ENCODE results near the gene ACTN1.

The ACTN1 gene

DNA sequence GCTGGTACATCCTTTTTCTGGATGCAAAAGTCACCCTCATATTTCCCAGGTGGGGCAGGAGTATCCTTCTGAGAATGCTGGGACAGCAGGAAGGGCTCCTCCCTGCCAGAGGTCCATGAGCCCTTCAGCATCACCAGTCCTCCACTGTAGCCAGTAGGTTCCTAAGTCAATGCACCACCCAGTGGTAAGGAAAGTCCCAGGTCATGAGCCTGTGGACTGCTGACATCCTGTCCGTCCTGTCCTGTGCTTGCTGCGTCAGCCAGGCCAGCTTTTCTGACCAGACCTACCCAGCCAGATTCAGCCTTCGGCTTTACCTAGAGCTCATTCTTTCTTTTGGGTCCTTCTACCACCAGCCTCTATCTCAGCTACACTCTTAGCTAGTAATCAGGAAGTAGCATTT, 23.0 kb upstream of the ACTN1 start:
- no peak overlapping the region for H3K4me3 Mint-ChIP-seq
- H3K27ac Mint-ChIP-seq: no peak overlapping the region
- no peaks in the 10 kb centered on the region for H3K27me3 Mint-ChIP-seq
- no peaks in the 10 kb centered on the region for H3K36me3 Mint-ChIP-seq
- no peaks in the 10 kb centered on the region for H3K9me3 Mint-ChIP-seq (ENCODE audit: low read depth)
- peaks cover 2% of the 10 kb centered on the region for H3K4me1 Mint-ChIP-seq (ENCODE audit: low read depth)

DNA sequence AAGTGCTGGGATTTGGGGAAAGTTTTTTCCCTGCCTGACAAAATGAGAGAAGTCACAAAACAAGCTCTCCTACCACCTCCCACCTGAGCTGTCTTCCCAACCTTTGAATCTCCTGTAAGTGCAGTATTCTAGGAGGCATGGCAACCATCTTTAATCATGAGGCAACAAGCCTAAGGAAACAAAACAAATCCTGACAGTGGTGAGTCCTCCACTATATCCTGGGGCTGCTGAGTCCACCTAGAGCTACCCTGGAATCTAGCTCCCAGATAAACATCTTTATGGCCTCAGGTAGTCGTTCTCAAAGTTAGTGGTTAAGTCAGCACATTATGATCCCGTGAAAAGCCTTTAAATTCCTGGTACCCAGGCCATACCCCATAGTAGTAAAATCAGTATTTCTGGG, 22.3 kb upstream of the ACTN1 start:
- Mint-ChIP-seq H3K27ac (no peak overlapping the region), H3K9me3 (ENCODE audit: low read depth) (no peaks in the 10 kb centered on the region), H3K27me3 (no peaks in the 10 kb centered on the region), H3K4me1 (ENCODE audit: low read depth) (peaks cover 2% of the 10 kb centered on the region), H3K4me3 (no peak overlapping the region), H3K36me3 (no peaks in the 10 kb centered on the region)

GRCh38 chr14:68998062-68998461, 19.0 kb upstream of the ACTN1 start:
- no peaks in the 10 kb centered on the region for H3K36me3 Mint-ChIP-seq
- H3K27me3 Mint-ChIP-seq: no peaks in the 10 kb centered on the region
- H3K4me3 Mint-ChIP-seq: no peak overlapping the region
- no peaks in the 10 kb centered on the region for H3K9me3 Mint-ChIP-seq (ENCODE audit: low read depth)
- no peak overlapping the region for H3K27ac Mint-ChIP-seq
- H3K4me1 Mint-ChIP-seq (ENCODE audit: low read depth): peaks cover 13% of the 10 kb centered on the region

DNA sequence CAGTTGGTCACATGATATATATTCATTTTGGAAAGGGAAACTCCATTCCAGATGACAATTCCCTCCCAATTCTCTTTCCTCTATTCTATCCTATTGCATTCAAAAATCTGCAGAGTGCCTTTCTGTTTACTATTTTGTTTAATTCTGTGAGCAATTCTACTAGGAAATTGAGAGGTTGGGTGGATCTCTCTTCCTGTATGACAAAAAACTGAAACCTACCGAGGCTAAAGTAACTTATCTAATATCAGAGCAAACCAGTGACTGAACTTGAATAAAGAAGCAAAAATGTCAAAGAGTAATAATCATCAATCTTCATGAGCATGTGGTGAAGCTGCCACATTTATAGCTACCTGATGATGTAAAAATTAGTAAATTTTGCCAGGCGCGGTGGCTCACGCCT, 16.6 kb upstream of the ACTN1 start:
- H3K27ac Mint-ChIP-seq: no peak overlapping the region
- no peaks in the 10 kb centered on the region for H3K9me3 Mint-ChIP-seq (ENCODE audit: low read depth)
- peaks cover 12% of the 10 kb centered on the region for H3K4me1 Mint-ChIP-seq (ENCODE audit: low read depth)
- H3K4me3 Mint-ChIP-seq: no peak overlapping the region
- H3K36me3 Mint-ChIP-seq: no peaks in the 10 kb centered on the region
- no peaks in the 10 kb centered on the region for H3K27me3 Mint-ChIP-seq

- H3K9me3 Mint-ChIP-seq (ENCODE audit: low read depth): no peaks in the 10 kb centered on the region
- no peak overlapping the region for H3K27ac Mint-ChIP-seq
- H3K4me1 Mint-ChIP-seq (ENCODE audit: low read depth): peaks cover 12% of the 10 kb centered on the region
- H3K4me3 Mint-ChIP-seq: no peak overlapping the region
- H3K27me3 Mint-ChIP-seq: no peaks in the 10 kb centered on the region
- H3K36me3 Mint-ChIP-seq: no peaks in the 10 kb centered on the region
These were observed 15.0 kb upstream of the ACTN1 start for GRCh38 chr14:68994056-68994455.

GRCh38 chr14:68987653-68988036, 8.5 kb upstream of the ACTN1 start:
- peaks cover 21% of the 10 kb centered on the region for H3K4me1 Mint-ChIP-seq (ENCODE audit: low read depth)
- H3K4me3 Mint-ChIP-seq: no peak overlapping the region
- no peaks in the 10 kb centered on the region for H3K27me3 Mint-ChIP-seq
- no peak overlapping the region for H3K27ac Mint-ChIP-seq
- H3K9me3 Mint-ChIP-seq (ENCODE audit: low read depth): no peaks in the 10 kb centered on the region
- no peaks in the 10 kb centered on the region for H3K36me3 Mint-ChIP-seq

DNA sequence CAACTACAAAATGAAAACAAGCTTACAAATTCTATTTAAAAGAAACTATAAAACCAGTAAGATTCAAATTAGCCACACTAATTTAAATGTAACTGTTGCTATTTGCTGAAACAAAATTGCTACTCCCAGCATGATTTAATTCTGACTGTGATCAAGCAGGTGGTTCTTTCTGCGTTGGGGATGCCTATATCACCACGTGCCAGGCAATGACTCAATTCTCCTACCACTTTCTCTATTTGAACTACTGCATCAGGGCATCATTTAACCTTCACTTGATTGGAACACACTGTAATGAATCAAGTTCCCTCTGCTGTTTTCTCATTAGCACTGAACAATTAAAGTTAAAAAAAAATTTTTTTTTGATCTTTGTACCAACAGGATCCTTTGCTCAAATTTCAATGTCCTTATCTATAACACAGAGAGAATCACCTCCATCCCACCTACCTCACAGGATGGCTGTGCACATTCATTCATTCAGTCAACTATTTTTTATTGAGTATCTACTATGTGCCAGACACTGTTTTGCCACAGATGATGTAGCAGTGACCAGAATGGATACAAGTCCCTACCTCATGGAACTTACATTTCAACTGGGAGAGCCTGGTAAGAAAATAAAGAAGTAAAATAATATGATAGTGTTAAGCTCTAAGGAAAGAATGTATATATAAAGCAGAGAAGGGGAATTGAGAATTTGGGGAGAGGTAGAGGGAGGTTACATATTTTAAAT, 8.0 kb upstream of the ACTN1 start:
- H3K36me3 Mint-ChIP-seq: no peaks in the 10 kb centered on the region
- no peak overlapping the region for H3K27ac Mint-ChIP-seq
- H3K27me3 Mint-ChIP-seq: no peaks in the 10 kb centered on the region
- H3K9me3 Mint-ChIP-seq (ENCODE audit: low read depth): no peaks in the 10 kb centered on the region
- no peak overlapping the region for H3K4me3 Mint-ChIP-seq
- H3K4me1 Mint-ChIP-seq (ENCODE audit: low read depth): peaks cover 23% of the 10 kb centered on the region

DNA sequence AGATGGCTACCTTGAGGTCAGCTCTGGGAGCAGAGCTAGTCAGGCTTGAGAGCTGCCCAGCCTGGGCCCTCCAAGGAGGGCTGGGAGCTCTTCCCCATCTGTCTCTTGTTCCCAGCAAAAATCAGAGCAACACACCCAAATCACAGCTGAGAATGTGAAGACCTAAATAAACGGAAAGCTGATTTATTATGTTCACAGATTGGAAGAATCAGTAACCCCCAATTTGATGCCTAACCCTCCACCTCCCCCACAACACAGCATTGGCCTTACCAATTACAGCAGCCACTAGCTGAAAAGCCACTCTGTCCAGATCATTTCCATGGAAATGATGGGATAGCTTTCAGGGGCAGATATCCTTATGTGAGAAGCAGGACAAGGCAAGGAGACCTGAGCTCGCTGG, 7.1 kb upstream of the ACTN1 start:
- no peaks in the 10 kb centered on the region for H3K9me3 Mint-ChIP-seq (ENCODE audit: low read depth)
- H3K36me3 Mint-ChIP-seq: no peaks in the 10 kb centered on the region
- no peak overlapping the region for H3K4me3 Mint-ChIP-seq

GRCh38 chr14:68984686-68985085, 5.6 kb upstream of the ACTN1 start:
- Mint-ChIP-seq H3K36me3 (no peaks in the 10 kb centered on the region), H3K27me3 (no peaks in the 10 kb centered on the region), H3K4me3 (no peak overlapping the region), H3K27ac (no peak overlapping the region), H3K9me3 (ENCODE audit: low read depth) (no peaks in the 10 kb centered on the region), H3K4me1 (ENCODE audit: low read depth) (peaks cover 38% of the 10 kb centered on the region)

More for the DNA sequence above, 7.1 kb upstream of the ACTN1 start:
- no peak overlapping the region for H3K27ac Mint-ChIP-seq
- H3K27me3 Mint-ChIP-seq: no peaks in the 10 kb centered on the region
- peaks cover 28% of the 10 kb centered on the region for H3K4me1 Mint-ChIP-seq (ENCODE audit: low read depth)

GRCh38 chr14:68983191-68983590, 4.1 kb upstream of the ACTN1 start:
- H3K4me3 Mint-ChIP-seq: no peak overlapping the region
- no peak overlapping the region for H3K27ac Mint-ChIP-seq
- H3K4me1 Mint-ChIP-seq (ENCODE audit: low read depth): peaks cover 38% of the 10 kb centered on the region
- H3K9me3 Mint-ChIP-seq (ENCODE audit: low read depth): no peaks in the 10 kb centered on the region
- no peaks in the 10 kb centered on the region for H3K36me3 Mint-ChIP-seq
- H3K27me3 Mint-ChIP-seq: no peaks in the 10 kb centered on the region

- Mint-ChIP-seq H3K4me1 (ENCODE audit: low read depth) (peaks cover 38% of the 10 kb centered on the region), H3K36me3 (no peaks in the 10 kb centered on the region), H3K27me3 (no peaks in the 10 kb centered on the region), H3K27ac (no peak overlapping the region), H3K9me3 (ENCODE audit: low read depth) (no peaks in the 10 kb centered on the region), H3K4me3 (no peak overlapping the region)
These were observed 3.5 kb upstream of the ACTN1 start for GRCh38 chr14:68982581-68982980.

- Mint-ChIP-seq H3K27me3 (no peaks in the 10 kb centered on the region), H3K4me1 (ENCODE audit: low read depth) (peaks cover 39% of the 10 kb centered on the region), H3K27ac (peak overlapping the region; percentile 13)
These were observed 2.5 kb upstream of the ACTN1 start for GRCh38 chr14:68981539-68981976.

DNA sequence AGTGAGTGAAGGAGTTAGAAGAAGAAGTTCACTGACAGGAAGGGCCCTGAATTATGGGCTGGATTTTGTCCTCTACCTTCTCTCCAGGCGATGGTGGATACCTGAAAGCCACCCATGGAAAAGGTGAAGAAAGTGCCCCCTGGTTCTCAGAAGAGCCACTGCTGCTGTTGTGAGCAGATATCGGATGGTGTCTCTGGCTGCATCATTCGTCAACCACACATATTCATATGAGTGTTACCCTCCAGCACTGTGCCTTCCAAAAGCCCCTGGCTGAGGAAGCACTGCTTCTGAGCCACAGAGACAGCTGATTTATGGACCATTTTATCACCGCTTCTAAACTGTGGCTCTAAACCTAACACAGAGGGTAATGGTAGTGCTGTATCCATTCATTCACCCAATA, 2.0 kb upstream of the ACTN1 start:
- H3K4me1 Mint-ChIP-seq (ENCODE audit: low read depth): peaks cover 39% of the 10 kb centered on the region
- H3K4me3 Mint-ChIP-seq: peak overlapping the region; percentile 45
- no peaks in the 10 kb centered on the region for H3K9me3 Mint-ChIP-seq (ENCODE audit: low read depth)
- no peaks in the 10 kb centered on the region for H3K27me3 Mint-ChIP-seq
- peak overlapping the region; percentile 13 for H3K27ac Mint-ChIP-seq
- no peaks in the 10 kb centered on the region for H3K36me3 Mint-ChIP-seq

More at GRCh38 chr14:68981539-68981976, 2.5 kb upstream of the ACTN1 start:
- peak overlapping the region; percentile 45 for H3K4me3 Mint-ChIP-seq
- no peaks in the 10 kb centered on the region for H3K9me3 Mint-ChIP-seq (ENCODE audit: low read depth)
- no peaks in the 10 kb centered on the region for H3K36me3 Mint-ChIP-seq

GRCh38 chr14:68979722-68980451, 785 bp upstream of the ACTN1 start:
- H3K27ac Mint-ChIP-seq: peak overlapping the region; percentile 87

DNA sequence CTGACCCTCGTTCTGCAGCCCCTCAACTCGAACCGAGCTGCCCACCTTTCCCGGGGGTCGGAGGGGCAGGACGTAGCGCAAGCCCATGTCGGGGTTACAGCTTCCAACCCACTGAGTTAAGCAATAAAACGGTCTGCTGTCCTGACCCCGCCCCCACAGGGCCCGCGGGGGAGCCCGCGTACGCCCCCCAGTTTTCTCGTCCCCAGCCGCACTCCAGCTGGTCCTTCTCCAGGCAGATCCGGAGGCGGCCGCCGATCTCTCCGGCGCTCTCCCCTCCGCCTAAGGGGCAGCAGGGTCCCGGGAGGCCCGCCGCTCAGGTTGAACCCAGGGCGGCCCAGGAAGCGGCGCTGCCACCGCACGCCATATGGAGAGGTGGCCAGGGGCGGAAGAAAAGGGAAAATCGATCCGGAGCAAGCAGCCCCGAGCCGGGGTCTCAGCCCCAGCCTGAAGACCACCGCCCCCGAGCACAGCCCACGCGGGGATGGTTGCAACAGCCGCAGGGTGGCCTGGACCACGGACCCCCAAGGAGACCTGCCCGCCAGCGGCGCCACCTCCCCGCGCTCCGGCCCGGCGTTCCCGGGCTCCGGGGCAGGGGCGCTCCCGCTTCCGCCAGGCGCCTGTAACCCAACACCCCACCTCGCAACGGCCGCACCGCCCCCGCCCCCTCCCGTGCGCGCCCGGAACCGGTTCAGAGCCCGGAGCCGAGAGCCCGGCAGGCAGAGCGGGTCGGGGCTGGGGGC, 760 bp downstream of the ACTN1 start:
- H3K27me3 Mint-ChIP-seq: no peaks in the 10 kb centered on the region
- peaks cover 10% of the 10 kb centered on the region for H3K36me3 Mint-ChIP-seq
- peaks cover 58% of the 10 kb centered on the region for H3K4me1 Mint-ChIP-seq (ENCODE audit: low read depth)
- no peaks in the 10 kb centered on the region for H3K9me3 Mint-ChIP-seq (ENCODE audit: low read depth)
- H3K27ac Mint-ChIP-seq: peak overlapping the region; percentile 66
- H3K4me3 Mint-ChIP-seq: peak overlapping the region; percentile 89

More at GRCh38 chr14:68979722-68980451, 785 bp upstream of the ACTN1 start:
- H3K36me3 Mint-ChIP-seq: peaks cover 3% of the 10 kb centered on the region
- H3K9me3 Mint-ChIP-seq (ENCODE audit: low read depth): no peaks in the 10 kb centered on the region
- no peaks in the 10 kb centered on the region for H3K27me3 Mint-ChIP-seq
- peaks cover 49% of the 10 kb centered on the region for H3K4me1 Mint-ChIP-seq (ENCODE audit: low read depth)
- peak overlapping the region; percentile 94 for H3K4me3 Mint-ChIP-seq
